ENCODE results near the gene PRRC2A. TPM values are rescaled to one million over a fixed set of nuclear protein-coding genes. Genes with fewer than 3 reads are reported as not detected.

The PRRC2A gene
- total RNA-seq, 2 experiments from 2014 or later: 206 to 215 TPM

GRCh38 chr6:31666337-31666965 is 45.9 kb downstream of the PRRC2A start:
- ATAC-seq (ENCODE audit: poor library complexity) (no peak), DNase-seq (peak in 1 of 14 experiments; percentile 7)
- Mint-ChIP-seq H3K27ac (peak overlapping the region; percentile 97), H3K36me3 (ENCODE audit: low read depth) (peaks cover 85% of the 10 kb centered on the region), H3K4me3 (peak overlapping the region; percentile 95), H3K4me1 (ENCODE audit: low read depth) (peaks cover 44% of the 10 kb centered on the region), H3K27me3 (no peaks in the 10 kb centered on the region), H3K9me3 (no peaks in the 10 kb centered on the region)
- ChIA-PET POLR2A (interaction anchor here (0.7 to 7.9 kb wide), 4 partner anchors 13 to 305 kb away, joined by 3 to 250 read pairs (median 9); partner anchors contain the start of genes APOM, BAG6, DDX39B and DXO), CTCF (interaction anchor here (1.3 to 1.6 kb wide), 2 partner anchors 13 to 68 kb away, joined by 3 to 4 read pairs; partner anchors contain the start of gene BAG6)
- no peaks in the 10 kb centered on the region for H3K27me3 ChIP-seq (ENCODE audit: control insufficient read depth in 1 of 2, insufficient read depth in 2 of 2, low read length in 2 of 2)
- TF ChIP-seq, protein P1, sequence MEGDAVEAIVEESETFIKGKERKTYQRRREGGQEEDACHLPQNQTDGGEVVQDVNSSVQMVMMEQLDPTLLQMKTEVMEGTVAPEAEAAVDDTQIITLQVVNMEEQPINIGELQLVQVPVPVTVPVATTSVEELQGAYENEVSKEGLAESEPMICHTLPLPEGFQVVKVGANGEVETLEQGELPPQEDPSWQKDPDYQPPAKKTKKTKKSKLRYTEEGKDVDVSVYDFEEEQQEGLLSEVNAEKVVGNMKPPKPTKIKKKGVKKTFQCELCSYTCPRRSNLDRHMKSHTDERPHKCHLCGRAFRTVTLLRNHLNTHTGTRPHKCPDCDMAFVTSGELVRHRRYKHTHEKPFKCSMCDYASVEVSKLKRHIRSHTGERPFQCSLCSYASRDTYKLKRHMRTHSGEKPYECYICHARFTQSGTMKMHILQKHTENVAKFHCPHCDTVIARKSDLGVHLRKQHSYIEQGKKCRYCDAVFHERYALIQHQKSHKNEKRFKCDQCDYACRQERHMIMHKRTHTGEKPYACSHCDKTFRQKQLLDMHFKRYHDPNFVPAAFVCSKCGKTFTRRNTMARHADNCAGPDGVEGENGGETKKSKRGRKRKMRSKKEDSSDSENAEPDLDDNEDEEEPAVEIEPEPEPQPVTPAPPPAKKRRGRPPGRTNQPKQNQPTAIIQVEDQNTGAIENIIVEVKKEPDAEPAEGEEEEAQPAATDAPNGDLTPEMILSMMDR (IDR thresholded peaks at IDR 0.05): no peak
- intact Hi-C loops (cut with DNase I, micrococcal nuclease): loop anchor here in 1 of 2 experiments (1.0 to 10.0 kb wide), 4 partner anchors 37 to 1538 kb away; partner anchors contain the start of genes ABHD16A, FKBPL, GPSM3 and HSD17B8
- H3K4me1 ChIP-seq (ENCODE audit: insufficient read depth, low read length): peaks cover 55% of the 10 kb centered on the region
- H3K9me3 ChIP-seq (ENCODE audit: control insufficient read depth in 1 of 2, insufficient read depth in 1 of 2, low read length in 2 of 2): no peaks in the 10 kb centered on the region
- peak overlapping the region; percentile 79 for H3K4me3 ChIP-seq (ENCODE audit: low read length)
- H3K36me3 ChIP-seq (ENCODE audit: insufficient read depth, low read length): peaks cover 70% of the 10 kb centered on the region
- peak overlapping the region; percentile 75 to 96 for H3K27ac ChIP-seq (ENCODE audit: low read depth in 1 of 2, low read length in 2 of 2)

DNA sequence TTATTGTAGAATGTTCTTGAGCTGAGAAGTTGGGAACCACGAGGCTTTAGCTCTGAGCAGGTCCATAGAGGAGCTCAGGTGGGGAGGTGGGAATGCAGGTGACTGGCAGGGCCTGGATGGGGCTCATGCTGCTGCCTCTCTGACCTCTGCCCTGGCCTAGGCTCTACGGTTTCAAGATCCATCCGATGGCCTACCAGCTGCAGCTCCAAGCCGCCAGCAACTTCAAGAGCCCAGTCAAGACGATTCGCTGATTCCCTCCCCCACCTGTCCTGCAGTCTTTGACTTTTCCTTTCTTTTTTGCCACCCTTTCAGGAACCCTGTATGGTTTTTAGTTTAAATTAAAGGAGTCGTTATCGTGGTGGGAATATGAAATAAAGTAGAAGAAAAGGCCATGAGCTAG is 49.2 kb downstream of the PRRC2A start, which contains the start of gene LY6G5B:
Gene LY6G5B, plus strand, starts transcription at position 301 of the 400 bp plus-strand sequence. CDS start 975 bp downstream, outside the sequence.
- peaks cover 65% of the 10 kb centered on the region for H3K36me3 ChIP-seq (ENCODE audit: insufficient read depth, low read length)
- H3K4me1 Mint-ChIP-seq (ENCODE audit: low read depth): peaks cover 26% of the 10 kb centered on the region
- no peak for ATAC-seq (ENCODE audit: poor library complexity)
- H3K4me3 Mint-ChIP-seq: peak within 1 kb of the TSS; percentile 56
- H3K27ac ChIP-seq (ENCODE audit: low read depth in 1 of 2, low read length in 2 of 2): no peak within 1 kb of the TSS
- peak within 1 kb of the TSS; percentile 67 for H3K27ac Mint-ChIP-seq
- intact Hi-C loops (cut with DNase I, micrococcal nuclease): loop anchor here in 1 of 2 experiments (5.0 to 10.0 kb wide), 3 partner anchors 463 to 1535 kb away; partner anchors contain the start of genes FKBPL, GPSM3, HSD17B8 and PBX2
- H3K27me3 Mint-ChIP-seq: no peaks in the 10 kb centered on the region
- H3K36me3 Mint-ChIP-seq (ENCODE audit: low read depth): peaks cover 87% of the 10 kb centered on the region
- peaks cover 30% of the 10 kb centered on the region for H3K4me1 ChIP-seq (ENCODE audit: insufficient read depth, low read length)
- ChIA-PET CTCF (no interaction called here), POLR2A (interaction anchor here (0.8 kb wide), 1 partner anchor 34 kb away, joined by 3 read pairs; the partner anchor contains the start of gene ABHD16A)
- TF ChIP-seq, protein P1 (IDR thresholded peaks at IDR 0.05): no peak
- no peak for DNase-seq
- H3K4me3 ChIP-seq (ENCODE audit: low read length): no peak within 1 kb of the TSS
- H3K9me3 Mint-ChIP-seq: no peaks in the 10 kb centered on the region
- no peaks in the 10 kb centered on the region for H3K9me3 ChIP-seq (ENCODE audit: control insufficient read depth in 1 of 2, insufficient read depth in 1 of 2, low read length in 2 of 2)
- no peaks in the 10 kb centered on the region for H3K27me3 ChIP-seq (ENCODE audit: control insufficient read depth in 1 of 2, insufficient read depth in 2 of 2, low read length in 2 of 2)

GRCh38 chr6:31676322-31676903 is 55.9 kb downstream of the PRRC2A start:
- no peaks in the 10 kb centered on the region for H3K27me3 Mint-ChIP-seq
- peaks cover 15% of the 10 kb centered on the region for H3K4me1 ChIP-seq (ENCODE audit: insufficient read depth, low read length)
- peaks cover 19% of the 10 kb centered on the region for H3K36me3 ChIP-seq (ENCODE audit: insufficient read depth, low read length)
- H3K4me3 ChIP-seq (ENCODE audit: low read length): no peak overlapping the region
- H3K36me3 Mint-ChIP-seq (ENCODE audit: low read depth): peaks cover 37% of the 10 kb centered on the region
- H3K4me3 Mint-ChIP-seq: no peak overlapping the region
- TF ChIP-seq, protein P1 (IDR thresholded peaks at IDR 0.05): no peak
- DNase-seq: no peak
- no peak for ATAC-seq (ENCODE audit: poor library complexity)
- peaks cover 16% of the 10 kb centered on the region for H3K4me1 Mint-ChIP-seq (ENCODE audit: low read depth)
- no peaks in the 10 kb centered on the region for H3K27me3 ChIP-seq (ENCODE audit: control insufficient read depth in 1 of 2, insufficient read depth in 2 of 2, low read length in 2 of 2)
- intact Hi-C loops (cut with DNase I, micrococcal nuclease): no loop called here
- POLR2A ChIA-PET: no interaction called here
- CTCF ChIA-PET: no interaction called here
- no peaks in the 10 kb centered on the region for H3K9me3 Mint-ChIP-seq
- H3K27ac Mint-ChIP-seq: no peak overlapping the region
- H3K9me3 ChIP-seq (ENCODE audit: control insufficient read depth in 1 of 2, insufficient read depth in 1 of 2, low read length in 2 of 2): no peaks in the 10 kb centered on the region
- H3K27ac ChIP-seq (ENCODE audit: low read depth in 1 of 2, low read length in 2 of 2): no peak overlapping the region

Measured in CD4-positive, alpha-beta T cell (primary cell).